ENCODE data around the gene CCDC34. TPM values are rescaled to one million over a fixed set of nuclear protein-coding genes. Genes with fewer than 3 reads are reported as not detected.

CCDC34 gene
- total RNA-seq, 1 donor from 2014 or later, result 5.6 TPM

DNA sequence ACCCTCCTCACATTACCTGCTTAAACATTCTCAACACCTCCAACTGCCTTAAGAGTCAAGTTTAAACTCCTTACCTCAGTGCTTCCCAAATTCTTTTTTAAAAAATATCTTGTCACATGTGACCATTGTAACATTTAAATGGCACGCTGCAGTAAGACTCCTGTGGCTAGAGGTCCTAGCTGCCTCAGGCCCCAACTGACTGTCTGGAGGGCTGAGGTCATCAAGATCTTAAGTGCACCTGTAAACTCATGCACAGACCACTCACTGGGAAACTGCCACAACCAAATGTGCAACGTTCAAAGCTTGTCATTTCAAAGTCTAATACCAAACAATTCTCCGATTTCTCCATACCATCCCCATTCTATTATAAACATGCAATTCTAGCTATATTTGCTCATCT, 16.4 kb upstream of the CCDC34 start:
- Histone ChIP-seq H3K4me3 (ENCODE audit: low read depth, low read length) (no peak overlapping the region), H3K27me3 (ENCODE audit: control insufficient read depth, insufficient read depth, low read length) (no peaks in the 10 kb centered on the region), H3K36me3 (ENCODE audit: control insufficient read depth, insufficient read depth, low read length) (no peaks in the 10 kb centered on the region)
- DNase-seq (ENCODE audit: low read depth), result no peak
- no peak for TF ChIP-seq CTCF (IDR thresholded peaks at IDR 0.05; ENCODE audit: insufficient read depth, low read length, poor library complexity, severe bottlenecking)

DNA sequence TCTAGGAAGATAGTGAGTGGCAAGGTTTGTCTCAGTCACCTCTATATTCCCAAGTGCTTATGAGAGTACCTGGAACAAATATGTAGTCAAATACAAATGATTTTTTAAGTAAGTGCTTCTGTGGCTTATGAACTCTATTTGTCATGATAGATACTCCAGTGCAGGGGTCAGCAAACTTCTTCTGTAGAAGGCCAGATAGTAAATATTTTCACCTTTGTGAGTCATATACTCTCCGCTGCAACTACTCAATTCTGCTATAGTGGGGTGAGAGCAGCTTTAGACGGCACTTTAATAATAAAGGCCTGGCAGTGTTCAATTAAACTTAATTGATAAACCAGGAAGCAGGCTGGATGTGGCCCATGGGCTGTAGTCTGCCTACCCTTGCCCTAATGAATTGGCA, 12.4 kb upstream of the CCDC34 start:
- DNase-seq (ENCODE audit: low read depth), result no peak
- Histone ChIP-seq H3K36me3 (ENCODE audit: control insufficient read depth, insufficient read depth, low read length) (no peaks in the 10 kb centered on the region), H3K27me3 (ENCODE audit: control insufficient read depth, insufficient read depth, low read length) (no peaks in the 10 kb centered on the region), H3K4me3 (ENCODE audit: low read depth, low read length) (no peak overlapping the region)
- no peak for TF ChIP-seq CTCF (IDR thresholded peaks at IDR 0.05; ENCODE audit: insufficient read depth, low read length, poor library complexity, severe bottlenecking)

- H3K36me3 ChIP-seq (ENCODE audit: control insufficient read depth, insufficient read depth, low read length), result no peaks in the 10 kb centered on the region
- no peak overlapping the region for H3K4me3 ChIP-seq (ENCODE audit: low read depth, low read length)
- H3K27me3 ChIP-seq (ENCODE audit: control insufficient read depth, insufficient read depth, low read length), result no peaks in the 10 kb centered on the region
- no peak for TF ChIP-seq CTCF (IDR thresholded peaks at IDR 0.05; ENCODE audit: insufficient read depth, low read length, poor library complexity, severe bottlenecking)
- no peak for DNase-seq (ENCODE audit: low read depth)
These were observed 11.0 kb upstream of the CCDC34 start for GRCh38 chr11:27373856-27374602.

- no peak overlapping the region for H3K4me3 ChIP-seq (ENCODE audit: low read depth, low read length)
- no peak for TF ChIP-seq CTCF (IDR thresholded peaks at IDR 0.05; ENCODE audit: insufficient read depth, low read length, poor library complexity, severe bottlenecking)
- DNase-seq (ENCODE audit: low read depth), result no peak
- no peaks in the 10 kb centered on the region for H3K36me3 ChIP-seq (ENCODE audit: control insufficient read depth, insufficient read depth, low read length)
- no peaks in the 10 kb centered on the region for H3K27me3 ChIP-seq (ENCODE audit: control insufficient read depth, insufficient read depth, low read length)
These were observed 10.4 kb upstream of the CCDC34 start for GRCh38 chr11:27373392-27373791.

- no peak for DNase-seq (ENCODE audit: low read depth)
- peaks cover 1% of the 10 kb centered on the region for H3K36me3 ChIP-seq (ENCODE audit: control insufficient read depth, insufficient read depth, low read length)
- no peak for TF ChIP-seq CTCF (IDR thresholded peaks at IDR 0.05; ENCODE audit: insufficient read depth, low read length, poor library complexity, severe bottlenecking)
- H3K27me3 ChIP-seq (ENCODE audit: control insufficient read depth, insufficient read depth, low read length), result no peaks in the 10 kb centered on the region
- no peak overlapping the region for H3K4me3 ChIP-seq (ENCODE audit: low read depth, low read length)
These were observed 9.1 kb upstream of the CCDC34 start for GRCh38 chr11:27372164-27372563.

DNA sequence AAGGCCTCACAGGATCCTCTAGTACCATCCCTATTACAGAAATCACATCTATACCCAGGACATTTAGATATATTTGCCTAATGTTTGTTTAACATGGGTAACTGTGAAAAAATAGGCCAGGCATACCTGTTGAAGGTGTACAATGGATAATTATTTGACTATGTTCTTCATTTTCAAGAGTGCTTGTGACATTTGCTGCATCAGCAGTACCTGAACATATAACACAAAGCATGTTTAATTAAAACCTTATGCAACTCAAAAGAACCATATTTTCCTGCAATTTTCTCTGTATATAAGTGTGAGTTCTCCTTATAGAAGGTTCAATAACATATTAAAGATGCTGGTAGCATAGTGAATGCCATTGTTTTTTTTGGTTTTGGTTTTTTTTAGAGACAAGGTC, 8.5 kb upstream of the CCDC34 start:
- DNase-seq (ENCODE audit: low read depth), result no peak
- Histone ChIP-seq H3K4me3 (ENCODE audit: low read depth, low read length) (no peak overlapping the region), H3K27me3 (ENCODE audit: control insufficient read depth, insufficient read depth, low read length) (no peaks in the 10 kb centered on the region), H3K36me3 (ENCODE audit: control insufficient read depth, insufficient read depth, low read length) (peaks cover 1% of the 10 kb centered on the region)
- no peak for TF ChIP-seq CTCF (IDR thresholded peaks at IDR 0.05; ENCODE audit: insufficient read depth, low read length, poor library complexity, severe bottlenecking)

Measured in kidney epithelial cell (primary cell).